Right lobe of liver (tissue), 4 donors: Measurements from ENCODE around the gene SENP2.

Source experiments
- POLR2A ChIP-seq: fragments of 450-650 bp; IDR thresholded peaks from one replicate; pipeline ENCODE4 v1.6.1; 2017; ENCODE audit warnings: antibody characterized with exemption, mild to moderate bottlenecking
- TF ChIP-seq, protein P1 (sequence below), 4 donors: fragments of 200-600 bp in 3 of 4; fragments of 450-650 bp in 1 of 4; IDR thresholded peaks; one replicate each; pipeline versions ENCODE4 v1.5.1 to v1.8.0; 2016 to 2022; ENCODE audit warnings: antibody characterized with exemption in 4 of 4, mild to moderate bottlenecking in 2 of 4
- donor health status: DM: no; HTN: no; CAD: no.
- donor health status: DM: no; HTN: no; CAD: no.
- donor health status: DM: no; HTN: yes; CAD: no.

DNA sequence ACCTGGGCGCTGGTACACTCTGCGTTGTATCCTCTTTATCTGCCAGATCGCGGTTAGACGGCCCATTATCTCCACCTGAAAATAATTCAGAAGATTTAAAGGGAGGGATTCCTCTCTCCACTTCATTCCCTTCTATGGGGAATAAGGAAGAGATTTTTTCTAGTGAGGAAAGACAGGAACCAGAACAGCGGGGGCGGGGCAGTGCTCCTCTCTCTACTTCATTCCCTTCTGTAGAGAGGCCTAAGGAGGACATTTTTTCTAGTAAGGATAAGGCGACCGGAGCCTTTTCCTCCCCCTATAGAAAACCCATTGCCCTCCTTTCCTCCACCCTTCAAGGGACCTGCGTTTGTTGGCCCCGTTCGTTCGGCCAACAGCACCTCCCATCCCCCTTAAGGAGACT is 25.4 kb upstream of the SENP2 start:
- TF ChIP-seq, protein P1, sequence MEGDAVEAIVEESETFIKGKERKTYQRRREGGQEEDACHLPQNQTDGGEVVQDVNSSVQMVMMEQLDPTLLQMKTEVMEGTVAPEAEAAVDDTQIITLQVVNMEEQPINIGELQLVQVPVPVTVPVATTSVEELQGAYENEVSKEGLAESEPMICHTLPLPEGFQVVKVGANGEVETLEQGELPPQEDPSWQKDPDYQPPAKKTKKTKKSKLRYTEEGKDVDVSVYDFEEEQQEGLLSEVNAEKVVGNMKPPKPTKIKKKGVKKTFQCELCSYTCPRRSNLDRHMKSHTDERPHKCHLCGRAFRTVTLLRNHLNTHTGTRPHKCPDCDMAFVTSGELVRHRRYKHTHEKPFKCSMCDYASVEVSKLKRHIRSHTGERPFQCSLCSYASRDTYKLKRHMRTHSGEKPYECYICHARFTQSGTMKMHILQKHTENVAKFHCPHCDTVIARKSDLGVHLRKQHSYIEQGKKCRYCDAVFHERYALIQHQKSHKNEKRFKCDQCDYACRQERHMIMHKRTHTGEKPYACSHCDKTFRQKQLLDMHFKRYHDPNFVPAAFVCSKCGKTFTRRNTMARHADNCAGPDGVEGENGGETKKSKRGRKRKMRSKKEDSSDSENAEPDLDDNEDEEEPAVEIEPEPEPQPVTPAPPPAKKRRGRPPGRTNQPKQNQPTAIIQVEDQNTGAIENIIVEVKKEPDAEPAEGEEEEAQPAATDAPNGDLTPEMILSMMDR (IDR thresholded peaks at IDR 0.05), result no peak
- TF ChIP-seq POLR2A, result no peak
